ENCODE measurements around the gene UBR4.

GRCh38 chr1:19086176-19086875, 123.7 kb downstream of the UBR4 start:
- no peak for TF ChIP-seq CTCF (conservative IDR thresholded peaks at IDR 0.05; ENCODE audit: low read depth in 2 of 2)
- TF ChIP-seq POLR2AphosphoS5 (IDR thresholded peaks at IDR 0.05; ENCODE audit: low read depth), result no peak
- TF ChIP-seq EZH2phosphoT487 (IDR thresholded peaks at IDR 0.05; ENCODE audit: unreplicated experiment), result no peak
- TF ChIP-seq REST (IDR thresholded peaks at IDR 0.05; ENCODE audit: unreplicated experiment), result no peak
- TF ChIP-seq EZH2 (IDR thresholded peaks at IDR 0.05; ENCODE audit: low read depth, unreplicated experiment), result no peak
- no peak for TF ChIP-seq ETS1 (IDR thresholded peaks at IDR 0.05)

Measured in GM23338 (cell line).